Fibroblast of pulmonary artery (primary cell): Measurements from ENCODE around the gene OR2AK2.
A peak's percentile ranks its signal among the peaks of the same experiment; 100 is the strongest.

ENCODE experiments used
- DNase-seq: peaks from one replicate; pipeline ENCODE4 v3.0.0-alpha.2; 2010; ENCODE audit warnings: low read depth
- H3K4me3 ChIP-seq: replicated peaks from 2 replicates; pipeline ENCODE4 v1.5.1; 2011; ENCODE audit warnings: low read depth, mild to moderate bottlenecking, control low read depth, low read length, moderate library complexity
- CTCF ChIP-seq: IDR thresholded peaks from 2 replicates; pipeline ENCODE4 v1.5.1; 2011; ENCODE audit warnings: mild to moderate bottlenecking, control low read depth, low read length, inconsistent platforms; ENCODE audit errors: missing control alignments

OR2AK2 gene

GRCh38 chr1:247936965-247937734 lies 27.9 kb upstream of the OR2AK2 start:
- TF ChIP-seq CTCF: peak; percentile 38
- DNase-seq: peak; percentile 59
- H3K4me3 ChIP-seq: peak overlapping the region; percentile 43

- no peak for DNase-seq
- H3K4me3 ChIP-seq: no peak overlapping the region
- TF ChIP-seq CTCF: no peak
These were observed 22.4 kb upstream of the OR2AK2 start for GRCh38 chr1:247942624-247943023.

- no peak for DNase-seq
- H3K4me3 ChIP-seq: no peak within 1 kb of the TSS
- TF ChIP-seq CTCF: no peak
These were observed 16.5 kb upstream of the OR2AK2 start, which contains the start of gene OR2L8 for GRCh38 chr1:247948558-247948957. OR2L8 (plus strand) TSS chr1:247948858; CDS start chr1:247948858, 0 bp downstream.

- H3K4me3 ChIP-seq: no peak overlapping the region
- TF ChIP-seq CTCF: no peak
- DNase-seq: no peak
These were observed 11.6 kb upstream of the OR2AK2 start for GRCh38 chr1:247953408-247953807.

GRCh38 chr1:247961791-247962190 lies 3.2 kb upstream of the OR2AK2 start:
- TF ChIP-seq CTCF: no peak

GRCh38 chr1:247962911-247963588 lies 2.0 kb upstream of the OR2AK2 start:
- no peak for TF ChIP-seq CTCF
- DNase-seq: no peak
- no peak overlapping the region for H3K4me3 ChIP-seq

More at GRCh38 chr1:247961791-247962190, 3.2 kb upstream of the OR2AK2 start:
- no peak overlapping the region for H3K4me3 ChIP-seq
- DNase-seq: no peak
